GM12801 (cell line): ENCODE data around the gene FRZB.

Source experiments
- CTCF ChIP-seq: IDR thresholded peaks from one replicate; pipeline ENCODE4 v1.5.1; 2011; ENCODE audit warnings: control low read depth; ENCODE audit not compliant: insufficient read length; ENCODE audit errors: extremely low read depth

FRZB gene

GRCh38 chr2:182866461-182867406 lies at the start of gene FRZB:
TSS of gene FRZB (minus strand) at chr2:182866637. CDS start at chr2:182866552, 85 bp downstream.
- TF ChIP-seq CTCF = no peak

GRCh38 chr2:182915369-182916326 lies 49.2 kb upstream of the FRZB start:
- TF ChIP-seq CTCF = no peak

GRCh38 chr2:182914852-182915251 lies 48.4 kb upstream of the FRZB start:
- TF ChIP-seq CTCF = no peak

- TF ChIP-seq CTCF = no peak
Observed at GRCh38 chr2:182913064-182913463, 46.6 kb upstream of the FRZB start.

- no peak for TF ChIP-seq CTCF
Observed at GRCh38 chr2:182912518-182912915, 46.1 kb upstream of the FRZB start.

- TF ChIP-seq CTCF = no peak
Observed at GRCh38 chr2:182911813-182912517, 45.5 kb upstream of the FRZB start.
